HL-60/S4 (cell line): ENCODE data around the gene FUS.
"Not testable (repeated sequence)": the region's sequence is repeated elsewhere in the genome, so short reads cannot be mapped to it uniquely, and the experiment has no call there.

ENCODE experiments used
- in situ Hi-C: fragments of 300-500 bp; cut with MboI; formaldehyde crosslinking; loops from 2 replicates; pipeline ENCODE4 v1.14.3; 2022; ENCODE audit warnings: low sequenced_read_pairs

FUS gene

DNA sequence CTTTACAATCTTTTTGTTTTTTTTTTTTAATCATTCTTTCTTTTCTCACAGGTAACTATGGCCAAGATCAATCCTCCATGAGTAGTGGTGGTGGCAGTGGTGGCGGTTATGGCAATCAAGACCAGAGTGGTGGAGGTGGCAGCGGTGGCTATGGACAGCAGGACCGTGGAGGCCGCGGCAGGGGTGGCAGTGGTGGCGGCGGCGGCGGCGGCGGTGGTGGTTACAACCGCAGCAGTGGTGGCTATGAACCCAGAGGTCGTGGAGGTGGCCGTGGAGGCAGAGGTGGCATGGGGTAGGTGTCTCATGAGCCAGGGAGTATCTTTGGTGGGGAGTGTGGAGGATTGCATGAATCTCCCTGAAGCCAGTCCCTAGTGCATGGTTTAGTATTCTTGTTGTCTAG is 4.9 kb downstream of the FUS start:
- in situ Hi-C loops = no loop called here

DNA sequence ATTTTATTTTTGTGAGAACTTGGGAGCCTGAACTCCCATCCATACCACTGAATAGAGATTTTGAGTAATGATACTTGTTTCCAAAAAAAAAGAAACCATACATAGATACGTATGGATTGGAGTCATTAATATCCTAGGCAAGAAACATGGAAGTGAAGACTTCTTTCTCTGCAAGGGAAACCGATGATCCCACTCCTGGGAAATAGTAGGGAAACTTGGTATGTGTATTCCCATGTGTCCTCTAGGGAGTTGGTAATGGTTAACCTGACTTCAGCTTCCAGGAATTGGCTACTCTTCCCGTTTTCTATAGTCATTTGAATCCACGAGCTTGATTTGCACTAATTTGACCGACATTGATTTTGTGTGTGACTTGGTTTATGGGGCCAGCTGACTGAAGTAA is 5.4 kb downstream of the FUS start:
- in situ Hi-C loops = no loop called here

DNA sequence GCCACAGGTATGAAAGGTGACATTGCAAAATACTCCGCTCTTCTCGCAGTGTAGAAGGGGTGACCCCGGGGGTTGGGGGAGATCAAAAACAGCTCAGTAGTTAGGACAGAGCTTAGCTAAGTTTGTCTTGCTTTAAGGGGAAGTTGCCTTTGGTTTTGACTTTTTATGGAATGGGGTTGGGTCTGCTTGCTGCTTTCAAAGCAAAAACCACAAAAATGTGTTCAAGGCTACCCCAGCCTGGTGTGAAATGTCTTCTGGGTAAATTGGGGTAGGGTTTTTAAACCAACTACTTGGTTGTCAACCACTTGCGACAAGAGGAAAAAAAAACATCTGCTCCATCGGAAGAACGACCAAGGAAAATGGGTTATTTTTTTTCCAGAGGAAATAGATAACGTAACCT is 6.2 kb downstream of the FUS start:
- in situ Hi-C loops = no loop called here

DNA sequence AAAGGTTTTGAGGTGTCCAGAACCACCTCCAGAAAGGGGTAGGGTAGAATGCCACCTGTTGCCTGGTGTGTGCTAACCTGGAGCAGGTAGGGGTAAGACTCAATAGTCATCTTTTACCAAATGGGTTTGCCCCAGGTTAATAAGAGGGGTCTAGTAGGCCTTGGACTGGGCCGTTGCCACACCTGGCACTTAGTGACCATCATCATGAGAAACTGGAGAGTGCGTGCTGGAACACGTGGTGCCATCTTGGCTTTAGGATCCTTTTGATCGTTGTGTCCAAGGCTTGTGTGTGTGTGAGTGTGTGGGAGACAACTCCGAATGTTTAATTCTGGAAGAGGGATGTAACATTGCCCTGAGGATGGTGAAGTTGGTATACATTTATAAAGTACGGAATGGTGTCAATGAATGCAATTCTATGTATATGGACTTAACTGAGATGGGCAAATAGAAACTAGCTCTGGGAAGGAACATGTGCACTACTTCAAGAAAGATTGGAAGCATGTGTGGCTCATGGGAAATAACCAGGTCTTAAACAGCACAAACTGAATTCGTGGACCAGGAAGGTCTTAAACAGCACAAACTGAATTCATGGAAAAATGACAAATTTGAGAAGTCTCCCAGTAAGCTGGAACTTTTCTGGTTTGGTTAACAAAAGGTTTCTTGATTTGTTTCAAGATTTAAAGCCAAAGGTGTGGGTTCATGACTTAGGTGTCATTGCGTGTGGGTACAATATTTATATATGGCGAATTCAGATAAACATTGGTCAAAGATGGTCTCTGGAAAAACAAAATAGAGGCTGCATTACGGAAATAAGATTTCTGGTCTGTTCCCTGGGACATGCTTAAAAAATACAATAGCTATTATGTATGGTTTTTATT is 7.2 kb downstream of the FUS start:
- in situ Hi-C loops = no loop called here

DNA sequence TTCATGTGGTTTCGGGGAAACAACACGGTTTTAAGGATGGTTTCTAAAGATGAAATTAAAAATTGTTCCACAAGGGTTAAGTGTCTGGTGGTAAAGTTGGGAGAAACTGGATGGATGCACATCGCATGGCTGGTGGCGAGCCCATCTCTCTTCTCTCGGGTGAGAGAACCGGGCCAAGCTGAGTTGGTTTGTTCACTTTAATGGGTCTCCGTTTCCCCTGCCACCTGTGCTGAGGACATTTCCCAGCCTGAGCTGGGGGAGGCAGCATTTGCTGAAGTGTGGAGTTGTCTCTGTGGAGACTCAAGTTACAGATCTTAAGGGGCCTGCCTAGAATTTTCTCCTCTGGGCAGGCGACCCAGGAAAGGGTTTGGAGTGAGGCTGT is 7.9 kb downstream of the FUS start:
- in situ Hi-C loops = no loop called here

DNA sequence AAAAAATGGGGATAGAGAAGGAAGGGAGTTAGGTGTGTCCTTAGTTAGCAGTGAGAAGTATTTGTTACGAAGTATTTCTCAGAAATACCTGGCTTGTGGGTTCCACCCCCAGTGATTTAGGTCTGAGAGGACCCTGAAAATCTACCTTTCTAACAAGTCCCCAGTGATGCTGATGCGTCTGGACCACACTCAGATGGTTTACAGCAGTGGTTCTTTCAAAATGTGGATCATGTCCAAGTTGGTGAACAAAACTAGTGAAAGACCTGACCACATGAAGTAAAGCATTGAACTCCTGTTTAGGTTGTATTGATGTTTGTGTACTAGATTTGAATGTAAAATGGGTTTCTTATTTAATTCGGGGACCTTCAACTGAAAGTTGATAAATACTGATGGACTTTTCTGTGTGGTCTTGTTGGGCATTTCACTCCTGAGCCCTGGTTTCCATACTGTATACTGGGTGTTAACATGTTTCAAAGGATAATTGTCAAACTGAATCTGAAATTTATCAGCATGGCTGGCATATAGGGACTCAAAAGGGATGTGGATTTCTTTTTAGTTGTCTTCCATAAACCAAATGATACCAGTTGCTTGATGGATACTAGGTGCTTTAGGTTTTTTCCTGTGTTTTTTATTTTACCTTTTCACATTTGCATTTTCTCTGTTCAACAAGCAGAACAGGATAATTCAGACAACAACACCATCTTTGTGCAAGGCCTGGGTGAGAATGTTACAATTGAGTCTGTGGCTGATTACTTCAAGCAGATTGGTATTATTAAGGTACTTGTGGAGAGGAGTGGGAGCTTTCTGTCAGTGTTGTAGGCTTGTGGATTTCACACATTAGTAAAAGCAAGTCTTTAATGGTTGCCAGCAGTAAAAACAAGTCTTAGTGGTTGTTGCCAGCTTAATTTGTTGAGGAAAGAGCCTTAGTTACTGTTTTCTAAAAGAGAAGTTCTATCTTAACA is 8.8 kb downstream of the FUS start:
- in situ Hi-C loops = no loop called here

DNA sequence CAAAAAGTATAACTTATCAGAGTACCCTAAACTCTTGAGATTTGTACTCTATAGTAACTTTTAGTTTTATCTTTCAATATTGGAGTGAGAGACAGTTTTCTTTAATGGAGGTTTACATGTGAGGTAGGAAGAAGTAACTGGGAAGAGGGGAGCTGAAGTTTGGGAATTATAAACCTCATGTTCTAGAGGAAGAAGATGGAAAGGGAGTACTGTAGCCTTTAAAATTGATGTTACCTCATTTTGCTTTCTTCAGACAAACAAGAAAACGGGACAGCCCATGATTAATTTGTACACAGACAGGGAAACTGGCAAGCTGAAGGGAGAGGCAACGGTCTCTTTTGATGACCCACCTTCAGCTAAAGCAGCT is 9.5 kb downstream of the FUS start:
- in situ Hi-C loops = no loop called here

DNA sequence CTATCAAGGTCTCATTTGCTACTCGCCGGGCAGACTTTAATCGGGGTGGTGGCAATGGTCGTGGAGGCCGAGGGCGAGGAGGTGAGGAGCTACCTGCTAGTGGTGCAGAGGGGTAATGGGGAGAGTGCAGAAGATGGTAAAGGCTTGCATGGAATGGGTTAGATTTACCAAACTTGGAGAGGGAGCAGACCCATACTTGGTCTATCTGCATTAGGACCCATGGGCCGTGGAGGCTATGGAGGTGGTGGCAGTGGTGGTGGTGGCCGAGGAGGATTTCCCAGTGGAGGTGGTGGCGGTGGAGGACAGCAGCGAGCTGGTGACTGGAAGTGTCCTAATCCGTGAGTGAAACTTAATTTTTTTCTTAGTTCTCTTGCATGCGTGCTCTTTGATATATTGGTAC is 10.1 kb downstream of the FUS start:
- in situ Hi-C loops = no loop called here

DNA sequence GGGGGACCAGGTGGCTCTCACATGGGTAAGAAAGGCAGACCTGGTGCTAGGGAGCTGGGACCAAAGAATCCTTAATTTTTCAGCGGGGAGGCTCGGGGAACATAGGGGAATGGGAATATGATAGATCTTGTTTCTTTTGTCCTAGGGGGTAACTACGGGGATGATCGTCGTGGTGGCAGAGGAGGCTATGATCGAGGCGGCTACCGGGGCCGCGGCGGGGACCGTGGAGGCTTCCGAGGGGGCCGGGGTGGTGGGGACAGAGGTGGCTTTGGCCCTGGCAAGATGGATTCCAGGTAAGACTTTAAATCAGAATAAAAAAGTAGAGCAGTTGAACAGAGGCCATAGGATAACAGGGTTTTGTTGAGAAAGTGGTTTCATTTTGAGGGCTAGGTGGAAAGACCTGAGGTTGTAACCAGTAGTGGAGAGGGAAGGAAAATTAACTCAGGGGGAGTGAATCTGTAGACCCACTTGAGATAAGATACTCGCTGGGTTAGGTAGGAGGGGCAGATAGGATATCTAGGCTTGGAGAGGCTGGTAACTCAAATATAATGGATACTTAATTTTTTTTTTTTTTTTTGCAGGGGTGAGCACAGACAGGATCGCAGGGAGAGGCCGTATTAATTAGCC is 11.0 kb downstream of the FUS start:
- in situ Hi-C loops = no loop called here

DNA sequence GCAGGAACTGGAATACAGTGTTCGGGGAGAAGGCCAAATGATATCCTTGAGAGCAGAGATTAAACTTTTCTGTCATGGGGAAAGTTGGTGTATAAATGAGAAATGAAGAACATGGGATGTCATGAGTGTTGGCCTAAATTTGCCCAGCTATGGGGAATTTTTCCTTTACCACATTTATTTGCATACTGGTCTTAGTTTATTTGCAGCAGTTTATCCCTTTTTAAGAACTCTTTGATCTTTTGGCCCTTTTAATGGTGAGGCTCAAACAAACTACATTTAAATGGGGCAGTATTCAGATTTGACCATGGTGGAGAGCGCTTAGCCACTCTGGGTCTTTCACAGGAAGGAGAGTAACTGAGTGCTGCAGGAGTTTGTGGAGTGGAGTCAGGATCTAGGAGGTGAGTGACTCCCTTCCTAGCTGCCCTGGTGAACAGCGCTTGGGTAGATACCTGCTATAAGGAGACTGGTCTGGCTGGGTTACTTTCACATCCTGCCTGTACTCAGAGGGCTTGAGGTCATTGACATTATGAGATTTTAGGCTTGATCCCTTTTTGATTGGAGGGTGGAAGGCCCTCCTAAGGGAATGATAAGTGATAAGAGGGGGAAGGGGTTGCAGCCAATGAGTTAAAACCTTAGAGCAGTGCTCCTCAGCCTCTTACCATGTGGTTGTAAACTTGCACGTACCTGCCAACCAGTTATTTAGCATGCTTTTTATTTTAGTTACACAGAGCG is 11.9 kb downstream of the FUS start:
- in situ Hi-C loops = no loop called here

DNA sequence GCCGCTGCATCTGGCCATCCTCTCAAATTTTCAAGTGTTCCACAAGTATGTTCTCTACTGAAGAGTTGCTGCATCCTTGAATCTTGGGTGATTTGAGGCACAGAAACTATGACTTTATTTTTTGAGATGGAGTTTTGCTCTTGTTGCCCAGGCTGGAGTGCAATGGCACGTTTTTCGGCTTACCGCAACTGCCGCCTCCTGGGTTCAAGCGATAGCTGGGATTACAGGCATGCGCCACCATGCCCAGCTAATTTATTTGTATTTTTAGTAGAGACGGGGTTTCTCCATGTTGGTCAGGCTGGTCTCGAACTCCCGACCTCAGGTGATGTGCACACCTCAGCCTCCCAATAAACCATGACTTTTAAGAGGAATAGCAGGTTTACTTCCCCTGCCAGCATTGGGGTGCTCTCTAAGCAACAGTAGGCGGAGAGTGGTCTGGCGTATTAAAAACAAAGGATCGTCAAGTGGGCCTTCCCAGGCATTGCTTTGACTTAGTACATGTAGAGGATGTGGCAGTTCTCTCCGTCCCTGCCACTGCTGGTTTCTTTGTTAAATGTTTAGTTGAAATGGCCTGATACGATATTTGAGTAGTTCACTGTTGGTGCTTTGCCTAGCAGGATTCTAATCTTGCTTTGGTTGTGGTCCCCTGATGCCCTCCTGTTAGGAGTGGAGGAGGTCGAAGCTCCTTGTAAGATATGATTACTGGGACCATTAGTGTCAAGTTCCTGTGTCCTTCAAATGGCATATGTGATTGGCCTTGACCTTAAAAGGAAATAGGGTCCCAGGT is 13.1 kb downstream of the FUS start:
- in situ Hi-C loops = no loop called here

DNA sequence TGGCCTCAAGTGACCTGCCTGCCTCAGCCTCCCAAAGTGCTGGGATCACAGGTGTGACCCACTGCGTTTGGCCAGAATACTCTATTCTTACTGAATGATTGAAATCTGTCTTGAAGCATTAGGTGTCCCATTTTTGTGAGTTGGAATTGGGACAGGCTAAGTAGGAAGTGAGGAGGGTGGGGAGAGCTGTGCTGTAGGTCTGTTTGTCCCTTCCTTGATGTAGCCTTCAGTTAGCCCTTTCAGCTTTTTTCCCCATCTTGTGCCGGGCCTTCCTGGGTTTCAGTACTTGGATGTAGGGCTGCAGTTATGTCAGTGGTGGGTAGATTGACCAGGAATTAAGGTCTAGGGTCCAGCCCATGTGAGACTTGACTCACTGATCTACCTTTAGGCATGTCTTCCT is 13.9 kb downstream of the FUS start:
- in situ Hi-C loops = no loop called here

DNA sequence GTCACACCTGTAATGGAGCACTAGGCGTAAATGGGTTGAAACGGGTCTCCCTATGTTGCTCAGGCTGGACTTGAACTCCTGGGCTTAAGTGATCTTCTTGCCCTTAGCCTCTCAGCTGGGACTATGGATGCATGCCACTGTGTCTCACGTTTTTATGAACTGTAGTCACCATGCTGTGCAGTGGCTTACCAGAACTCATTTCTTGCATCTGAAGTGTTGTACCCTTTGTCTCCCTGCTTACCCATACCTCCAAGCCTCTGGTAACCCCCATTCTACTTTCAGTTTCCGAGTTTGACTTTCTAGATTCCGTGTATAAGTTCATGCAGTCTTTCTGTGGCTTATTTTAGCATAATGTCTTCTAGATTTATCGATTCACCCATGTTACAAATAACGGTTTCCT is 15.0 kb downstream of the FUS start:
- in situ Hi-C loops = no loop called here

DNA sequence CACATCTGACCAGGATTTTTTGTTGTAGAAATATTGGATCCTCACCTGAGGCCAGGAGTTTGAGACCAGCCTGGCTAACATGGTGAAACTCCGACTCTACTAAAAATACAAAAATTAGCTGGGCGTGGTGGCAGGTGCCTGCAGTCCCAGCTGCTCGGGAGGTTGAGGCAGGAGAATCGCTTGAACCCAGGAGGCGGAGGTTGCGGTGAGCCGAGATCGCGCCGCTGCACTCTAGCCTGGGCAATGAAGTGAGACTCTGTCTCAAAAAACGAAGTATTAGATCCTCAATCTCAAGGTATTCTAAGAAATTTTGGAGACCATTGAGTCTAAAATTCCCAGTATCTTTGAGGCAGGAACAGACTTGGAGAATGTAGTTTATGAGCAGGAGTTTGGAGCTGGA is 15.9 kb downstream of the FUS start:
- in situ Hi-C loops = not testable (repeated sequence)

DNA sequence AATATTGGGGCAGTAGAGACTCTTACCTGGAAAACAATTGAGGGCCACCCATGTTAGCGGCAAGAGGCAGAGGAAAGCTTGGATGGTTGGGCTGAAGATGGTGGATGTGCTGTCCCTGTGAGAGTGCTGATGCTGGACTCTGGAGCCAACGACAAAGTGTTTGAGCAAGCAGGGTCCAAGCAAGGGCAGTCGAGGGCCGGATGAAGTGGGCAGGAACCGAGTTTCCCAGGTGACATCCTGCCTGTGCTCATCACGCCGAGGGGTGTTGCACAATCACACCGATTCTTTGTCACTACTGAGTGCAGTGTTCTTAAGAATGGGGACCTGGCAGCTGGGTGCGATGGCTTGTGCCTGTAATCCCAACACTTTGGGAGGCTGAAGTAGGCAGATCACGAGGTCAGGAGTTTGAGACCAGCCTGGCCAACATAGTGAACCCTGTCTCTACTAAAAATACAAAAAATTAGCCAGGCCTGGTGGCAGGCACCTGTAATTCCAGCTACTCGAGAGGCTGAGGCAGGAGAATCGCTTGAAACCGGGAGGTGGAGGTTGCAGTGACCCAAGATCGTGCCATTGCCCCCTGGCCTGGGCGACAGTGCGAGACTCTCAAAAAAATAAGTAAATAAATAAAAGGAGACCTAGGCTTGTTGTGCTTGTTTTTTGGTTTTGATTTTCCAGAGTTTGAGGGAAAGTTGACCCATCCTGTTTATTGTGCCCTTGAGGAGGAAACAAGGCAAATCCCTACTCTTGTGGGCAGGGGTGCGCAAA is 16.6 kb downstream of the FUS start:
- in situ Hi-C loops = no loop called here

DNA sequence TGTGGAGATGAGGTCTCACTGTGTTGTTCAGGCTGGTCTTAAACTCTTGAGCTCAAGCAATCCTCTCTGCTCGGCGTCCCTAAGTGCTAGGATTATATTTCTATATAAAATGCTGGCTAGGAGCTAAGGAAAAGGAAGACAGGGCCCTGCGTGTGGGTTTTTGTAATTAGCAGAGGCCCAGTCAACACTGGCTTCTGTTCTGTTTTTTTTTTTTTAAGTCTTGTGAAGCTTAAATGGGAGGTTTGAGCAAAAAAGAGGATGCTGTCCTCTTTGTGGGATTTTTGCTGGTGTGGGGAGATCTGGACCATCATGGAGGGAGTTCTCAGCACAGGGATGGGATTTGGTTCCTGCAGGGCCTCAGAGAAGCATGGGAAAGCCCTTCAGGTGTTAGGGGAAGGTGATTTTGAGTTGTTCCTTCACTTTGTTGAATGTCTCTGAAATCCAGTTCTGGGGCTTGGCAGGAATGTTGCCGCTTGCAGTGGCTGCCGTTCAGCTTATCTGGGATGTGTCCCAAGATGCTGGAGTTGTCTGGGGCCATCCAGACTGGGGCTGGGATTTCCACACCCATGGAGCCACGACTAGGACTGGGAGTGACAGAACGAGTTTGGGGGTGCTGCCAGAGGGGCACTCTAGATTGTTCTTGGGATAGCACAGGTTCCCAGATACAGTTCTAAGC is 18.4 kb downstream of the FUS start:
- in situ Hi-C loops = no loop called here

DNA sequence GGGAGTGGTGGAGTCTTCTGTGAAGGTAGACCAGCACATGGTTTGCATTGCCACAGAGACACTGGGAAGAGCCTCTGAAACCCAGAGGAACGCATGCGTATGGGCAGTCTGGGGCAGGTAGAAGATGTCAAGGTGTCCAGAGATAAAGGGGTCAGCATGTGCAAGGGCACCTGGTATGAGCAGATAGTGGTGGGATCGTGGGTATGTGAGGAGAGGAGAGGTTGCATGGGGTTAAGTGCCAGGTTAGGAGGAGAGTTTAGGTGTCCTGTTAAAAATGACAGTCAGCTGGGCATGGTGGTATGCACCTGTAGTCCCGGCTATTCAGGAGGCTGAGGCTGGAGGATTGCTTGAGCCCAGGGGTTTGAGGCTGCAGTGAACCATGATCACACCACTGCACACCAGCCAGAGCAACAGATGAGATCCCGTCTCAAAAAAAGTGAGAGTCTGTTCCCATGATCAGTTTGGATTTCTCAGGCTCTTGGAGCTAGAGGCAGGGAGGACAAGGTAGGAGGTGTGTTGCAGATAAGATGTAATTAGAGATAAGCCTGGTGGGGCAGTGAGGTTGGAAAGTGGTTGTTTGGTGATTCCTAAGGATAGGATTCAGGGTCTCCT is 19.6 kb downstream of the FUS start:
- in situ Hi-C loops = loop anchor here (10.0 kb wide), 1 partner anchor 185 kb away; no protein-coding TSS in a partner anchor

DNA sequence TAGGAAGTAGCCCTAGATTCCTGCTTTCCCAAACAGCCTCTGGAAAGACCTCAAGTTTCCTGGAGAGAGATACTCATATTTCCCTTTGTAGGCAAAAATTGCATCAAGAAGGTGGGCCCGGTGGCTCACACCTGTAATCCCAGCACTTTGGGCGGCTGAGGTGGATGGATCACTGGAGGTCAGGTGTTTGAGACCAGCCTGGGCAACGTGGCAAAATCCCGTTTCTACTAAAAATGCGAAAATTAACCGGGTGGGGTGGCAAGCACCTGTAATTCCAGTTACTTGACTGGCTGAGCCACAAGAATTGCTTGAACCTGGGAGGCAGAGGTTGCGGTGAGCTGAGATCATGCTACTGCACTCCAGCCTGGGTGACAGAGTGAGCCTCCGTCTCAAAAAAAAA is 20.2 kb downstream of the FUS start:
- in situ Hi-C loops = loop anchor here (10.0 kb wide), 1 partner anchor 185 kb away; no protein-coding TSS in a partner anchor
